A673 (cell line): Measurements from ENCODE around the gene TMEM217. TPM values are rescaled to one million over a fixed set of nuclear protein-coding genes. Genes with fewer than 3 reads are reported as not detected.

Source experiments
- BruUV-seq: library from RNA; stranded (reverse); fragments of 400-500 nt; replicated peaks from 2 replicates; lab custom pipeline; 2021; lab: Mats Ljungman, UMichigan
- CTCF ChIA-PET: fragments of 300-600 bp; sonication (Branson Sonifier 250); formaldehyde crosslinking; loops from one replicate; lab custom pipeline; 2022; ENCODE audit warnings: antibody characterized with exemption; lab: Charles Lee
- POLR2A ChIA-PET: fragments of 300-600 bp; sonication (Branson Sonifier 250); formaldehyde crosslinking; loops from one replicate; lab custom pipeline; 2022; ENCODE audit warnings: antibody characterized with exemption; ENCODE audit not compliant: low non-redundant PET; lab: Charles Lee
- DNase-seq: peaks from one replicate; pipeline ENCODE4 v3.0.0-alpha.2; 2015; ENCODE audit warnings: low spot score
- H3K27ac ChIP-seq: fragments of 200-600 bp; sonication (generic); 2 replicates; pipeline ENCODE4 v1.5.1; 2016; ENCODE audit warnings: mixed run types, low read depth, mild to moderate bottlenecking, mixed read lengths, antibody characterized with exemption, low read length; ENCODE audit not compliant: poor library complexity, severe bottlenecking
- H3K27me3 ChIP-seq: fragments of 200-600 bp; sonication (generic); replicated peaks from 2 replicates; pipeline ENCODE4 v1.6.1; 2017; ENCODE audit warnings: mixed run types, low read depth, mild to moderate bottlenecking, mixed read lengths, antibody characterized with exemption, low read length; ENCODE audit not compliant: insufficient read depth, poor library complexity
- H3K36me3 ChIP-seq: fragments of 200-600 bp; sonication (generic); 2 replicates; pipeline ENCODE4 v1.6.1; 2016; ENCODE audit warnings: mixed run types, mild to moderate bottlenecking, mixed read lengths, antibody characterized with exemption, low read length; ENCODE audit not compliant: insufficient read depth, poor library complexity, severe bottlenecking
- H3K4me1 ChIP-seq: fragments of 200-600 bp; sonication (generic); 2 replicates; pipeline ENCODE4 v1.6.1; 2017; ENCODE audit warnings: mixed run types, mild to moderate bottlenecking, mixed read lengths, antibody characterized with exemption, low read length; ENCODE audit not compliant: insufficient read depth, poor library complexity, severe bottlenecking
- H3K4me3 ChIP-seq: fragments of 200-600 bp; sonication (generic); 2 replicates; pipeline ENCODE4 v1.5.1; 2016; ENCODE audit warnings: low read depth, mixed run types, mild to moderate bottlenecking, mixed read lengths, low read length; ENCODE audit not compliant: poor library complexity, severe bottlenecking
- H3K9me3 ChIP-seq: fragments of 200-600 bp; sonication (generic); 2 replicates; pipeline ENCODE4 v1.6.1; 2016; ENCODE audit warnings: mixed run types, low read depth, mild to moderate bottlenecking, mixed read lengths, antibody characterized with exemption, low read length; ENCODE audit not compliant: poor library complexity, severe bottlenecking
- EZH2 ChIP-seq: fragments of 200-600 bp; sonication (generic); IDR thresholded peaks from 2 replicates; pipeline ENCODE4 v1.6.1; 2017; ENCODE audit warnings: borderline replicate concordance, low read depth, mild to moderate bottlenecking, mixed read lengths, antibody characterized with exemption, low read length; ENCODE audit not compliant: poor library complexity, severe bottlenecking
- intact Hi-C: fragments of 100-400 bp; cut with micrococcal nuclease; formaldehyde crosslinking; loops from one replicate; pipeline ENCODE4 v1.10.0; 2022; ENCODE audit not compliant: unreplicated experiment
- total RNA-seq: library from RNA; stranded (reverse); gene quantifications from 2 replicates; pipeline ENCODE4 v1.2.3, GENCODE V29; 2021
- TF ChIP-seq, protein P1 (sequence below): fragments of 300-800, 200-600 bp; sonication (generic); conservative IDR thresholded peaks from 2 replicates; pipeline ENCODE4 v1.5.1; 2017; ENCODE audit warnings: low read depth, mild to moderate bottlenecking, antibody characterized with exemption, low read length, moderate library complexity, mixed read lengths

The TMEM217 gene
- total RNA-seq, 1 experiment from 2014 or later = 0.37 TPM

DNA sequence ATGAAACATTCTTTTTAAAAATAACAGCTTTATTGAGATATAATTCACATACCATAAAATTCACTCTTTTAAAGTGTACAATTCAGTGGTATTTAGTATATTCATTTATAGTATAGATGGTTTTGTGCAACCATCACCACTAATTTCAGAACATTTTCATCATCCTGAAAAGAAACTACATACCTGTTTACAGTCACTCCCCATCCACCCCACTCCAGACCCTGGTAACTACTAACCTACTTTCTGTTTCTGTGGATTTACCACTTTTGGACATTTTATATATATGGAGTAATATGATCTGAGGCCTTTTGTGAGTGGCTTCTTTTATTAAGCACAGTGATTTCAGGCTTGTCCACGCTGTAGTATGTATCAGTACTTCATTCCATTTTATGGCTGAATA lies 2.5 kb upstream of the TMEM217 start:
- POLR2A ChIA-PET = no interaction called here
- BruUV-seq = no TSS peak
- no peak for DNase-seq
- no peaks in the 10 kb centered on the region for H3K27me3 ChIP-seq
- TF ChIP-seq EZH2 = no peak
- no peaks in the 10 kb centered on the region for H3K9me3 ChIP-seq
- CTCF ChIA-PET = no interaction called here
- no peak overlapping the region for H3K27ac ChIP-seq
- intact Hi-C loops = no loop called here
- no peak overlapping the region for H3K4me3 ChIP-seq
- H3K36me3 ChIP-seq = no peaks in the 10 kb centered on the region
- H3K4me1 ChIP-seq = peaks cover 26% of the 10 kb centered on the region

DNA sequence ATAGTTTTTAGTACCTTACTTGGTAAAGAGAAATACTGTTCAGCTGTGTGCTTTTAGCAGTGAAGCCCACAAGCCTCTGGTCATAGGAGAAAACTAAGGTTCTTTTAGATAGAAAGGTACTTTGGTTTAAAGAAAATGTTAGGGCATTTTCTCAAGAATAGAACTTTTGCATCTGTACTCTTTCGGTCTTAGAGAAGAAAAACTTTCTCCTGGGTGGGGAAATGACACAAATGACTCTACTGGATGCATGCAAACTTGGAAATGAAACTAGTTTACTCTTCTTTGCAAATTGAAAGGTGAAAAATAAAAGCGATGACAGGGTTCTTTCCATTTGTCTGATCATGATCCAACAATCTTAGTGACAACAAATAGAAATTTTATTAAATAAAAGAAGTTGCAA lies 2.1 kb upstream of the TMEM217 start:
- intact Hi-C loops = no loop called here
- Histone ChIP-seq H3K9me3 (no peaks in the 10 kb centered on the region), H3K36me3 (no peaks in the 10 kb centered on the region), H3K27ac (no peak overlapping the region), H3K4me3 (no peak overlapping the region), H3K27me3 (no peaks in the 10 kb centered on the region), H3K4me1 (peaks cover 22% of the 10 kb centered on the region)
- ChIA-PET CTCF (no interaction called here), POLR2A (no interaction called here)
- no peak for DNase-seq
- TF ChIP-seq, protein P1, sequence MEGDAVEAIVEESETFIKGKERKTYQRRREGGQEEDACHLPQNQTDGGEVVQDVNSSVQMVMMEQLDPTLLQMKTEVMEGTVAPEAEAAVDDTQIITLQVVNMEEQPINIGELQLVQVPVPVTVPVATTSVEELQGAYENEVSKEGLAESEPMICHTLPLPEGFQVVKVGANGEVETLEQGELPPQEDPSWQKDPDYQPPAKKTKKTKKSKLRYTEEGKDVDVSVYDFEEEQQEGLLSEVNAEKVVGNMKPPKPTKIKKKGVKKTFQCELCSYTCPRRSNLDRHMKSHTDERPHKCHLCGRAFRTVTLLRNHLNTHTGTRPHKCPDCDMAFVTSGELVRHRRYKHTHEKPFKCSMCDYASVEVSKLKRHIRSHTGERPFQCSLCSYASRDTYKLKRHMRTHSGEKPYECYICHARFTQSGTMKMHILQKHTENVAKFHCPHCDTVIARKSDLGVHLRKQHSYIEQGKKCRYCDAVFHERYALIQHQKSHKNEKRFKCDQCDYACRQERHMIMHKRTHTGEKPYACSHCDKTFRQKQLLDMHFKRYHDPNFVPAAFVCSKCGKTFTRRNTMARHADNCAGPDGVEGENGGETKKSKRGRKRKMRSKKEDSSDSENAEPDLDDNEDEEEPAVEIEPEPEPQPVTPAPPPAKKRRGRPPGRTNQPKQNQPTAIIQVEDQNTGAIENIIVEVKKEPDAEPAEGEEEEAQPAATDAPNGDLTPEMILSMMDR = no peak
- TF ChIP-seq EZH2 = no peak
- BruUV-seq = no TSS peak

DNA sequence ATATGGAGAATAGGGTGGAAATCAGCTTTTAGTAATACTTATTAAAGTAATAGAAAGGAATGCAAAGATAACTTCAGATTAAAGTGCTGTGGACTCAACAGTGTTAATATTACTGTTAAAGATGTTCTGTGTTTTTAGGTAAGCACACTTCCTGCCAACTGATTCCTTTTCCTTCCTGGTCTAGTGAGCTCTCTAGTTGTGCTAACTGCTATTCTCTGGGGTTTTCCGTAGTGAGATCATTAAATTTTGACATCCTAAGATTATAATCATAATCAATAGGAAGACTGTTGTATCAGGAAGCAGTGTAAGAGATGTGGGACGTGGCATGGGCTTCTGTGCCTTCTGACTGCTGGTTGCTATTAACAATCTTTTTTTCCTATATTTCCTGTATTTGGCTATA lies 1.2 kb upstream of the TMEM217 start:
- no TSS peak for BruUV-seq
- Histone ChIP-seq H3K4me3 (peak overlapping the region; percentile 93), H3K27me3 (no peaks in the 10 kb centered on the region), H3K36me3 (no peaks in the 10 kb centered on the region), H3K27ac (no peak overlapping the region), H3K9me3 (no peaks in the 10 kb centered on the region), H3K4me1 (peaks cover 18% of the 10 kb centered on the region)
- CTCF ChIA-PET = no interaction called here
- POLR2A ChIA-PET = no interaction called here
- DNase-seq = no peak
- intact Hi-C loops = no loop called here
- TF ChIP-seq, protein P1 = no peak
- no peak for TF ChIP-seq EZH2
